ENCODE results near the gene ZNF284. TPM values are rescaled to one million over a fixed set of nuclear protein-coding genes. Genes with fewer than 3 reads are reported as not detected.
A peak's percentile ranks its signal among the peaks of the same experiment; 100 is the strongest.

Gene ZNF284
- total and polyA plus RNA-seq, 12 donors: 0.65 to 2.6 (median 1.8) TPM

GRCh38 chr19:44111910-44112463 is 40.0 kb downstream of the ZNF284 start:
- peaks cover 0 to 52% (median 30%) of the 10 kb centered on the region in 11 donors for H3K9me3 ChIP-seq
- DNase-seq (no peak), ATAC-seq (peak in 1 of 8 donors; percentile 45)
- H3K36me3 ChIP-seq: peaks cover 0 to 41% (median 21%) of the 10 kb centered on the region in 9 donors
- no peak for TF ChIP-seq CTCF (IDR thresholded peaks at IDR 0.05)
- H3K4me3 ChIP-seq: peak overlapping the region in 9 of 10 donors; percentile 56 to 85 (median 74)
- 9 to 11% methylated on average over 17 of the region's 17 CpGs for WGBS, 2 donors
- intact Hi-C loops (cut with DNase I): loop anchor here in 7 of 10 donors (2.0 to 10.0 kb wide), 14 partner anchors 17 to 193 kb away; partner anchors contain the start of genes ZNF226 (in 3 of the 7), ZNF235 (in 3 of the 7), ZNF223 (in 2 of the 7) and ZNF224 (in 2 of the 7)
- no peak overlapping the region for H3K27ac ChIP-seq
- no peaks in the 10 kb centered on the region for H3K27me3 ChIP-seq
- peaks cover 0 to 31% (median 19%) of the 10 kb centered on the region in 9 donors for H3K4me1 ChIP-seq

- peaks cover 0 to 41% (median 21%) of the 10 kb centered on the region in 9 donors for H3K36me3 ChIP-seq
- peak overlapping the region; percentile 44 to 85 (median 73) for H3K4me3 ChIP-seq
- 0% methylated on average over 11 of the region's 11 CpGs for WGBS, 2 donors
- peak in 1 of 8 donors; percentile 15 for ATAC-seq
- no peaks in the 10 kb centered on the region for H3K27me3 ChIP-seq
- H3K4me1 ChIP-seq: peaks cover 0 to 31% (median 19%) of the 10 kb centered on the region in 9 donors
- TF ChIP-seq CTCF (IDR thresholded peaks at IDR 0.05): no peak
- DNase-seq: no peak
- H3K27ac ChIP-seq: peak overlapping the region in 9 of 10 donors; percentile 25 to 88 (median 71)
- intact Hi-C loops (cut with DNase I): loop anchor here in 8 of 10 donors (1.0 to 10.0 kb wide), 19 partner anchors 17 to 192 kb away; partner anchors contain the start of genes ZNF224 (in 3 of the 8), ZNF226 (in 3 of the 8), ZNF235 (in 3 of the 8) and ZNF155 (in 2 of the 8)
- H3K9me3 ChIP-seq: peaks cover 0 to 44% (median 23%) of the 10 kb centered on the region in 11 donors
These were observed 40.8 kb downstream of the ZNF284 start for GRCh38 chr19:44112802-44113137.

DNA sequence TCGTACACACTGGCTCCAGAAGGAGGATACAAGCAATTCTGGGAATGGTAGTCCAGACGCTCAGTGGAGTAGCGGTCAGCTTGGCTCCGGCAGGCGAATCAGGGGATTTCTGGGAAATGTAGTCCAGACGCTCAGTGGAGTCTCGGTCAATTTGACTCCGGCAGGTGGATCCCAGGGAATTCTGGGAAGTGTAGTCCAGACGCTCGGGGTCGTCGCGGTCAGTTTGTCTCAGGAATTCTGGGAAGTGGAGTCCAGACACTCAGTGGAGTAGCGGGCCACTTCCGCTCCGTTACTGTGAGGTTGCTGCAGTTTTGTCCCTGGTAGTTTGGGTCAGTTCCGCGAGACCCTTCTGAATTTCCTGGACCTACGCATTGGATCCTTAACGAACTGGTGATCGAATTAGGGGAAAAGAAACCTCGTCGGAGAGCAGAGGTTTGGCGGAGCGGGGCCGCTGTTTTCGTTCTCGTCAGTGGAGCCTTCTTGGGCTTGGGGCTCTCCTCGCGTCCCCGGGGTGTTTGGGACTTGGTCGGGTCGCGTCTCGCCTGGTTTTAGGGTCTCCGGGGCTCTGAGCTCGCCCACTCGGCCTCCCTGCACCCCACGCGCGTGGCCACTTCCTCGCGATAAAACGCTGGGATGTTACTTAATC is 41.3 kb downstream of the ZNF284 start, which contains the start of gene ZNF225:
Gene ZNF225, plus strand, starts transcription at position 262 of the 646 bp plus-strand sequence. CDS start 2,429 bp downstream, outside the sequence.
- WGBS, 2 donors: 0 to 1% methylated on average over 44 of the region's 44 CpGs
- Histone ChIP-seq H3K4me3 (peak within 1 kb of the TSS; percentile 44 to 85 (median 73)), H3K27ac (peak within 1 kb of the TSS in 9 of 10 donors; percentile 37 to 88 (median 84)), H3K9me3 (peaks cover 0 to 40% (median 18%) of the 10 kb centered on the region in 11 donors), H3K27me3 (no peaks in the 10 kb centered on the region), H3K4me1 (peaks cover 0 to 31% (median 19%) of the 10 kb centered on the region in 9 donors), H3K36me3 (peaks cover 0 to 41% (median 23%) of the 10 kb centered on the region in 9 donors)
- peak; percentile 87 to 99 for DNase-seq
- intact Hi-C loops (cut with DNase I): loop anchor here in 8 of 10 donors (1.0 to 10.0 kb wide), 19 partner anchors 18 to 192 kb away; partner anchors contain the start of genes ZNF224 (in 3 of the 8), ZNF226 (in 3 of the 8), ZNF235 (in 3 of the 8) and ZNF155 (in 2 of the 8)
- peak; percentile 98 to 100 (median 99) for ATAC-seq
- TF ChIP-seq CTCF (IDR thresholded peaks at IDR 0.05): peak in 2 of 9 donors; percentile 4 to 24

All from heart right ventricle (tissue), 16 donors.